ENCODE results near the gene RECK. TPM values are rescaled to one million over a fixed set of nuclear protein-coding genes. Genes with fewer than 3 reads are reported as not detected.

RECK gene
- total RNA-seq, 1 donor = 32.8 TPM

DNA sequence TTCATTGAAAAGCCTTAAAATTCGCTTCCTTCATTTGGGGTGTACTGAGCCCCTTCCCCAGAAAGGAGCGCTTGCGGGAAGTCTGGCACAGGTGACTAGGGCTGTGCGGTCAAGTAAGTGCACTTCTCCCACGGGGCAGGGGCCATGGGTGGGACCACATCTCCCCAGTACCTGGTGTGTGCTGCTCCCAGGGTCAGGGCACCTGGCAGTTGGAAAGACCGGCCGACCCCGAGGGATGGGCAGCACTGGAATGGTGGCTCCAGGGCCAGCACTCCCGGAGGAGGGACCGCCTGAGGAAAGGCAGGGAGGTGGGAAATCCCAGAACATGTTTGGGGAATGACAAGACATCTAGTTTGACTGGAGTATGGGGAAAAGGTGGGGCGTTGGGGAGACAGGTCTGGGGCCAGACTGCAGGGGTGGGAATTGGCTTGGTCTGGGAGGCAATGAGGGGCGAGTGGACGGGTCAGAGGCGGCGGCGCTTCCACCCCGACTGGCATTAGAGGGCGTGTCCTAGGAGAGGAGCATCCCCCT is 99.1 kb downstream of the RECK start:
- TF ChIP-seq, protein P1, sequence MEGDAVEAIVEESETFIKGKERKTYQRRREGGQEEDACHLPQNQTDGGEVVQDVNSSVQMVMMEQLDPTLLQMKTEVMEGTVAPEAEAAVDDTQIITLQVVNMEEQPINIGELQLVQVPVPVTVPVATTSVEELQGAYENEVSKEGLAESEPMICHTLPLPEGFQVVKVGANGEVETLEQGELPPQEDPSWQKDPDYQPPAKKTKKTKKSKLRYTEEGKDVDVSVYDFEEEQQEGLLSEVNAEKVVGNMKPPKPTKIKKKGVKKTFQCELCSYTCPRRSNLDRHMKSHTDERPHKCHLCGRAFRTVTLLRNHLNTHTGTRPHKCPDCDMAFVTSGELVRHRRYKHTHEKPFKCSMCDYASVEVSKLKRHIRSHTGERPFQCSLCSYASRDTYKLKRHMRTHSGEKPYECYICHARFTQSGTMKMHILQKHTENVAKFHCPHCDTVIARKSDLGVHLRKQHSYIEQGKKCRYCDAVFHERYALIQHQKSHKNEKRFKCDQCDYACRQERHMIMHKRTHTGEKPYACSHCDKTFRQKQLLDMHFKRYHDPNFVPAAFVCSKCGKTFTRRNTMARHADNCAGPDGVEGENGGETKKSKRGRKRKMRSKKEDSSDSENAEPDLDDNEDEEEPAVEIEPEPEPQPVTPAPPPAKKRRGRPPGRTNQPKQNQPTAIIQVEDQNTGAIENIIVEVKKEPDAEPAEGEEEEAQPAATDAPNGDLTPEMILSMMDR (IDR thresholded peaks at IDR 0.05; ENCODE audit: insufficient read depth, low read depth, low read length) = no peak
- H3K4me3 ChIP-seq (ENCODE audit: low read depth, low read length) = peak overlapping the region; percentile 77
- no peak for DNase-seq (ENCODE audit: low read depth)

DNA sequence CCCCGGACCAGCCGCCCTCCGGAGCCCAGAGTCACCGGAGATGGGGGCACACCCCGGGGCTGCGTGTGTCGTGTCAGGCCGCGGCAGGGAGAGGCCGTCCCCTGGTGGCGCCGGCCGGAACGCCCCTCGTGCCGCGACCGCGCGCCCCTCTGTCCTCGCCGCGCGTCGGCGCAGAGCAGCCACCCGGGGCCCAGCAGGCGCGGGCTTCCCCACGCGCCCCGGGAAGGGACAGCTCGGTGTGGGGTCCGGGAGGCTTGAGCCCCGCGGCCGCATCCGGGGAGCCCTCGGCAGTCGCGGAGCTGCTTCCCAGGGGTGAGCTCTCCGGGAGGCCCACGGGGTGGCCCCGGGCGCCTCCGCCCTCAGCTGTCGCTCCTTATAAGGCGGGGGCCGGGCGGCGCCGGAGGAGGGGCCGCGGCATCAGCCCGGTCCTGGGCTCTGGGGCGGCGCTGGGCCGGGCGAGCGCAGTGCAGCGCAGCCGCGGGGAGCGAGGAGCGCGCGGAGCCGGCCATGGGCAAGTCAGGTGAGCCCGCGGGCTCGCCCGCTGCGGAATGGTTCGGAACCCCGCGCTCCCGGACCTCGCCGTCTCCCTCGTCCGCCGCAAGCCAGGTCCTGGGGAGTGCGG is 99.7 kb downstream of the RECK start, which contains the start of gene GLIPR2:
Gene GLIPR2, plus strand, starts transcription at position 462 of the 622 bp plus-strand sequence. Its CDS starts 46 bp downstream, at position 508.
- peak; percentile 74 for DNase-seq (ENCODE audit: low read depth)
- TF ChIP-seq, protein P1 (IDR thresholded peaks at IDR 0.05; ENCODE audit: insufficient read depth, low read depth, low read length) = peak; percentile 21
- peak within 1 kb of the TSS; percentile 77 for H3K4me3 ChIP-seq (ENCODE audit: low read depth, low read length)

DNA sequence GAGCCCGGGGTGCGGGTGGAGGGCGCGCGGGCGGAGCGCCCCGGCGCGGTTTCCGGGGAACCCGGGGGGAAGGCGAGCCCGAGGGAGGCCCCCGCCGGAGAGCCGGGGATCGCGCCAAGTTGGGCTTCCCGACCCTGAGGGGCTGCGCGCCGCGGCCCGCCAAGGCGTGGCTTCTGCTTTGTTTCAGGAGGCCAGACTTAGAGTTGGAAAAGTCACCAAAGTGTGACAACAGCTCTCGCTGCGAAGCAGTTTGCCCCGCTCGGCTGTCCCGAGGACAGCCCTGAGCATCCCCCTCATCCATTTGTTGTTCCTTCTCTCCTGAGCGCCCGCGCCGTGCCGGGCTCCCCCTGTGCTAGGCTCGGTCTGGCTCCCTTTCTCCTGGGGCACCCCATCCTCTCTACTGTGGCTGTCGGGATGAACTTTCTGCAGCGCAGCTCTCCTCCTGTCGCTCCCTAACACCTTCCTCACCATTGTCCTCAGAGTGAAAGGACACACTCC is 100.2 kb downstream of the RECK start:
- TF ChIP-seq, protein P1 (IDR thresholded peaks at IDR 0.05; ENCODE audit: insufficient read depth, low read depth, low read length) = no peak
- peak; percentile 18 for DNase-seq (ENCODE audit: low read depth)
- H3K4me3 ChIP-seq (ENCODE audit: low read depth, low read length) = peak overlapping the region; percentile 77

DNA sequence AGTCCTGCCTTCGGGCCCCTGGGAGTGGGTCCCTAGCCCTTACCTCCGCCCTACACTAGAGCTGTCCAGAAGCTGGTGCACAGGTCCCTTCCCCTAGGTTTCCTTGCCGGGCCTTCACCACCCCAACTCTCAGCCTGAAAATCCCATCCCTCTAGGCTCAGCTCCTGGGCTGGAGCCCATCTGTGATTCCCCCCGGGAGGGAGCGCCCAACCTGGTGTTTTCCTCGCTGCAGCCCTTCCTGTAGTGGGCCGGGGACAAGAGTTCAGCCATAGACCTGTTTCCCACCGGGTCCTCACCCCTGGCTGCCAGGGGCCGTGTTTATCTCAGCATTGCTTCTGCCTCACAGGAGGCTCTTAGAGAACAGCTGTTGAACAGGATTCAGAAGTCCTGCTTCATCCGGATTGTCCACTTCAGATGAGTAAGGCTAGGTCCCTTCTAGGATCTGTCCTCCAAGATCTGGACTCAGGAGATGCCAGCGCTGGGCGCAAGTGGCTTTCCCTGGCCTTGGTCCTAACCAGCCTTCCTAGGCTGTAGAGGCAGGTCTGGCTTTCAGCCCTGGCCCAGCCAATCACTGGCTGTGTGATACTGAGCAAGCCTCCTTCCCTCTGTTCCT is 100.8 kb downstream of the RECK start:
- peak overlapping the region; percentile 77 for H3K4me3 ChIP-seq (ENCODE audit: low read depth, low read length)
- peak; percentile 35 for DNase-seq (ENCODE audit: low read depth)
- TF ChIP-seq, protein P1 (IDR thresholded peaks at IDR 0.05; ENCODE audit: insufficient read depth, low read depth, low read length) = no peak

DNA sequence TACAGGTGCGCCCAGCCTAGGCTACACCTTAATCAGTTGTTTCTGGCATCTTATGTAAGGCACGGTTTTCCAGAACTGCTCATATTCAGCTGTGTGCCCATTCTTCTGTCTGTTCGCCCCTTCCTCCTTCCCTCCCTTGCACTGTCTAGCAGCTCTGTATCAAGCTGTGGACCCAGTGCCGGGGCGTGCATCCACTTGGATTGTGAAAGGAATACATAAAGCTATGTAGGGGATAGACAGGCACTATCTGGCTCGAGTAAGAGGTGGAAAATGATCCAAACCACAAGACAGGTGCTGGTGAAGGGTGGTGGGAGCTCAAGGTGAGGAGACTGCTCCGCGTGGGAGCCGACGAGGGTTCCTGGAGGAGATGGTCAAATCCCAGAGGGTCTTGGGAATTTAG is 101.8 kb downstream of the RECK start:
- TF ChIP-seq, protein P1 (IDR thresholded peaks at IDR 0.05; ENCODE audit: insufficient read depth, low read depth, low read length) = no peak
- H3K4me3 ChIP-seq (ENCODE audit: low read depth, low read length) = no peak overlapping the region
- no peak for DNase-seq (ENCODE audit: low read depth)

DNA sequence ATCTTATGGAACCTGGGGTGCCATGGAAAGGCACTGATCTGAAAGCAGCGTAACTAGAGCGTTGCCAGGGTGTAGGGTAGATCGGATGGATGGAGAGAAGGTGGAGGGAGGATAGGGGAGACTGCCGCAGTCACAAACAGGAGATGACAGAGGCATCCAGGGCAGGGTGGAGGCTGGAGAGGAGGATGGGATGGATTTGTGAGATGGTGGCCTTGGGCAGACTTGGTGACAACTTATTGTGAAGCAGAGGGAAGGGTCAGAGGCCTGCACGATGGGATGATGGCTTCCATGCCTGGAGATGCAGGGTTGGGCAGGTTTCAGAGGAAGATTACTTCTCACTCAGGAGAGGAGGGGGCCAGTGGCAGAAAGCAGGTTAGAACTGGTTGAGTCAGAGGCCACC is 102.2 kb downstream of the RECK start:
- TF ChIP-seq, protein P1 (IDR thresholded peaks at IDR 0.05; ENCODE audit: insufficient read depth, low read depth, low read length) = no peak
- no peak overlapping the region for H3K4me3 ChIP-seq (ENCODE audit: low read depth, low read length)
- no peak for DNase-seq (ENCODE audit: low read depth)
